NT2/D1 (cell line): ENCODE data around the gene GFM1.

ENCODE experiments used
- DNase-seq: peaks from one replicate; pipeline ENCODE4 v3.0.0-alpha.2; 2011; ENCODE audit warnings: low read depth, low spot score
- H3K27me3 ChIP-seq: 2 replicates; pipeline ENCODE4 v1.6.0; 2011; ENCODE audit warnings: mild to moderate bottlenecking; ENCODE audit not compliant: insufficient read length, insufficient read depth
- H3K36me3 ChIP-seq: 2 replicates; pipeline ENCODE4 v1.6.1; 2011; ENCODE audit warnings: mild to moderate bottlenecking, low read length, mixed read lengths; ENCODE audit not compliant: insufficient read depth, insufficient read length
- H3K4me1 ChIP-seq: 2 replicates; pipeline ENCODE4 v1.5.1; 2011; ENCODE audit not compliant: insufficient read depth, insufficient read length
- H3K4me3 ChIP-seq: 2 replicates; pipeline ENCODE4 v1.5.1; 2011; ENCODE audit warnings: low read depth; ENCODE audit not compliant: insufficient read length
- H3K9ac ChIP-seq: 2 replicates; pipeline ENCODE4 v1.6.0; 2011; ENCODE audit warnings: low read depth; ENCODE audit not compliant: insufficient read length
- H3K9me3 ChIP-seq: 2 replicates; pipeline ENCODE4 v1.5.1; 2011; ENCODE audit warnings: mild to moderate bottlenecking, low read length; ENCODE audit not compliant: insufficient read depth
- SUZ12 ChIP-seq: IDR thresholded peaks from 2 replicates; pipeline ENCODE4 v1.6.1; 2011; ENCODE audit not compliant: insufficient read length, insufficient read depth; ENCODE audit errors: extremely low read depth
- YY1 ChIP-seq: IDR thresholded peaks from 2 replicates; pipeline ENCODE4 v1.6.1; 2011; ENCODE audit not compliant: insufficient read length, insufficient read depth
- ZNF274 ChIP-seq: IDR thresholded peaks from 2 replicates; pipeline ENCODE4 v1.6.1; 2011; ENCODE audit warnings: mild to moderate bottlenecking, low read depth, low read length

Gene GFM1

DNA sequence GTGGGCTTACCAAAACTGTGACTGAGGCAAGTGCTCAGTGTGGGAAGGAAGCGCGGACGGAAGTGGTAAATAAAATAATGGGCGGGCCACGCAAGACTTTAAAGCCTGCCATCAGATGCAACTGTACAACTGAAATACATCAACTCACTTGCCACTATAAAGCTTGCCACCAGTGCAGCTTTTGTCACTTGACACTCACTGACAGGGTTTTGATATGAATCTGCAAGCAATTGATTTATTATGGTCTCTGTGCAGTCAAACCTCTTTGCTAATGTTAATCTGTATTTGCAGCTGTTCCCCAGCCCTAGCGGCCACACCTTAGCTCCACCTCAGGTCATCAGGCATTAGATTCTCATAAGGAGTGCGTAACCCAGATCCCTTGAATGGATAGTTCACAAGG, 2.3 kb upstream of the GFM1 start:
- TF ChIP-seq SUZ12 (no peak), ZNF274 (no peak)
- peaks cover 15% of the 10 kb centered on the region for H3K36me3 ChIP-seq
- no peaks in the 10 kb centered on the region for H3K9me3 ChIP-seq
- H3K4me1 ChIP-seq, result no peaks in the 10 kb centered on the region
- no peak overlapping the region for H3K9ac ChIP-seq
- no peak for DNase-seq
- H3K4me3 ChIP-seq, result no peak overlapping the region
- no peaks in the 10 kb centered on the region for H3K27me3 ChIP-seq

DNA sequence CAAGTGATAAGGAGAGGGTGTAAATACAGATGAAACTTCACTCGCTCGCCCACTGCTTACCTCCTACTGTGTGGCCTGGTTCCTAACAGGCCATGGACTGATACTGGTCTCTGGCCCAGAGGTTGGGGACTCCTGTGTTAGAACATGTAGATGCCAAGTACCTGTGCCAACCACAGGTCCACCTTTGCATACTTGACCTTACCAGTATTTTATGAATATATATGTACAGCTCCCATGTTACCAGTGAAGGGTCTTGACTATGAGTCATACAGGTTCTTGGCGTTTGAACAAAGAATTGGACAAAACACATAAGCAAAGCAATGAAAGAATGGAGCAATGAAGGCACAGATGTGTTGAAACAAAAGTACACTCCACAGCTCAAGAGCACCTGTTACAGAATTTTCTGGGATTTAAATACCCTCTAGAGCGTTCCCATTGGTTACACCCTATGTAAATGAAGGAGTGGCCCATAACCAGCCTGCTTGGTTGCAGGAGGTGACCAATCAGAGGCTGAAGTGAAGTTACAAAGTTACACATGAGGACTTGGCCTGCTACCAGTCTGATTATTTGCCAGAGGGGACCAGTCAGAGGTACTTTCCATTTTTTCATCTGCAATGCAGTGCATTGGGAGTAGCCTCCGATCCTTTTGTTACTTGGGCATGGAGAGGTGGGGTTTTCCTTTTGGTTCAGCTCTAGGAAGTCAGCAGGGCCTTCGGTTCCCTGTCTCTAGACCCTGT, 1.7 kb upstream of the GFM1 start:
- Histone ChIP-seq H3K9ac (no peak overlapping the region), H3K4me1 (no peaks in the 10 kb centered on the region), H3K9me3 (no peaks in the 10 kb centered on the region), H3K27me3 (no peaks in the 10 kb centered on the region), H3K4me3 (no peak overlapping the region), H3K36me3 (peaks cover 21% of the 10 kb centered on the region)
- TF ChIP-seq ZNF274 (no peak), SUZ12 (no peak), YY1 (no peak)
- no peak for DNase-seq

DNA sequence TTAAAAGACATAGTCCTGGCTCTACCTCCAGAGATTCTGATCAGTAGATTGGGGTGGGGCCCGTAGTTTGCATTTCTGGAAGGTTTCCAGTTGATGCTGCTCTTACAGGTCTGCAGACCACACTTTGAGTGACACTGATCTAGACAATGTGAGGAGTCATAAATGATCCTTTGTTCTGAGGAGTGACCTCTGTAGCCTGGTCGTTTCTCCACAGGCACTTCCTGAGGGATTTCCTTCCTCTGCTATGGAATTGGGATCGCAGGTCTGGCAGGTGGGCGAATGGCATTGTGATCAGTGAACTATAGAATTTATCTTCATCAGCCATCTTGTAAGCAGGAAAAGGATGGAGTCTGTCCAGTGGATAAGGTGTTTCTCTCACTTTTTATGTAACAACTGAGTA, 5.5 kb downstream of the GFM1 start:
- Histone ChIP-seq H3K9ac (no peak overlapping the region), H3K4me3 (no peak overlapping the region), H3K4me1 (no peaks in the 10 kb centered on the region), H3K36me3 (peaks cover 79% of the 10 kb centered on the region), H3K9me3 (no peaks in the 10 kb centered on the region), H3K27me3 (no peaks in the 10 kb centered on the region)
- TF ChIP-seq YY1, result no peak
- TF ChIP-seq ZNF274, result no peak
- TF ChIP-seq SUZ12, result no peak
- no peak for DNase-seq

DNA sequence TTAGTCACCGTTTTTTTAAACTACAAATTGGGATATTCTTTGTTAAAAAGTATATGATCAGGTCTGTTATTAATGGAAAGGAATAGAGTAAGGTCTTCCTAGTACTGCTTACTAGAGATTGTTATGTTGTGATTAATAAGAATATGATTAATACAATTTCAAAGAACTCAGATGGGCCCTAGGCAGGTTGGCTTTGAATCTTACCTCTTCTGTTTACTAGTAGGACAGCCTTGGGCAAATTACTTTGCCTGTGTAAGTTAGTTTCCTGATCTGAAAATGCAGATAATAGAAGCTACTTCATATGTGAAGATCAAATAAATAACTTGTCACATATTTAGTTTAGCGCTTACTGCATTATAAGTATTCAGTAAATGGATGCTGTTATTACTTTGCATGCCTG, 6.9 kb downstream of the GFM1 start:
- Histone ChIP-seq H3K9ac (no peak overlapping the region), H3K36me3 (peaks cover 83% of the 10 kb centered on the region)

DNA sequence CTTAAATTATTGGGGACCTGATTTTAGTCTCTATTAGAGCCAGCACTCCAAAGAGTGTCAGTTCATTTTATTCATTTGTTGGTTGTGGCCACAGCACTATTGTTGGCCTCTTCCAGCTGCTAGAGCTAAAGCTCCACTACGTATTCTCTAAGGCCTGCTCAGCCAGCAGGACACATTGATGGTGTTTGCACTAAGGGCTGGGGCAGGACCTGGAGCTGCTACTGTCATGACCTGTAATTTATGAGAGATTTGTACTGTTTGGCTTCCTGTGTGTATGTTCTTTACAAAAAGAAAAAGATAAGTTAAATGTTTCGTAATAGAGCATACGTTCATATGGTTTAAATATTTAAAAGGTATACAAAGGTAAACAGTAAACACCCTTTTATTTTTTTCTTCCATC, 8.1 kb downstream of the GFM1 start:
- no peak overlapping the region for H3K9ac ChIP-seq
- DNase-seq, result no peak
- TF ChIP-seq YY1 (no peak), ZNF274 (no peak), SUZ12 (no peak)
- H3K36me3 ChIP-seq, result peaks cover 83% of the 10 kb centered on the region
- H3K9me3 ChIP-seq, result no peaks in the 10 kb centered on the region
- H3K27me3 ChIP-seq, result no peaks in the 10 kb centered on the region
- H3K4me1 ChIP-seq, result no peaks in the 10 kb centered on the region
- no peak overlapping the region for H3K4me3 ChIP-seq

More for the DNA sequence above, 6.9 kb downstream of the GFM1 start:
- no peak for DNase-seq
- Histone ChIP-seq H3K9me3 (no peaks in the 10 kb centered on the region), H3K4me3 (no peak overlapping the region), H3K27me3 (no peaks in the 10 kb centered on the region), H3K4me1 (no peaks in the 10 kb centered on the region)
- no peak for TF ChIP-seq SUZ12
- no peak for TF ChIP-seq ZNF274
- no peak for TF ChIP-seq YY1

DNA sequence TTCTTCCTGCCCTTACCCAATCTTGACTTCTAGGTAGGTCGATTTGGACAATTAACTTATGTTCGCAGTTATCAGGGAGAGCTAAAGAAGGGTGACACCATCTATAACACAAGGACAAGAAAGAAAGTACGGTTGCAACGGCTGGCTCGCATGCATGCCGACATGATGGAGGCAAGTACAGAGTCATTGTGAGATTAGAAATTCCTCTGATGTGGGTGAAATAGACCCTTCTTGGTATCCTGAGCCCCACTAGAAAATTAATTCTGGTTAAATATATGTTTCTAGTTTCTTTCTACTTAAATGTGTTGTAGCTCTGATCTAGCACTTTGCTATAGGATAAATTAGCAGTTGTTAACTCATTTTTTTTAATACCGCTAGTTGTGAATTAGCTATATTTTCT, 14.6 kb downstream of the GFM1 start:
- no peak overlapping the region for H3K9ac ChIP-seq
- H3K4me3 ChIP-seq, result no peak overlapping the region
- no peaks in the 10 kb centered on the region for H3K27me3 ChIP-seq
- H3K36me3 ChIP-seq, result peaks cover 87% of the 10 kb centered on the region
- no peak for DNase-seq
- no peaks in the 10 kb centered on the region for H3K9me3 ChIP-seq
- H3K4me1 ChIP-seq, result no peaks in the 10 kb centered on the region
- TF ChIP-seq SUZ12 (no peak), YY1 (no peak), ZNF274 (no peak)

DNA sequence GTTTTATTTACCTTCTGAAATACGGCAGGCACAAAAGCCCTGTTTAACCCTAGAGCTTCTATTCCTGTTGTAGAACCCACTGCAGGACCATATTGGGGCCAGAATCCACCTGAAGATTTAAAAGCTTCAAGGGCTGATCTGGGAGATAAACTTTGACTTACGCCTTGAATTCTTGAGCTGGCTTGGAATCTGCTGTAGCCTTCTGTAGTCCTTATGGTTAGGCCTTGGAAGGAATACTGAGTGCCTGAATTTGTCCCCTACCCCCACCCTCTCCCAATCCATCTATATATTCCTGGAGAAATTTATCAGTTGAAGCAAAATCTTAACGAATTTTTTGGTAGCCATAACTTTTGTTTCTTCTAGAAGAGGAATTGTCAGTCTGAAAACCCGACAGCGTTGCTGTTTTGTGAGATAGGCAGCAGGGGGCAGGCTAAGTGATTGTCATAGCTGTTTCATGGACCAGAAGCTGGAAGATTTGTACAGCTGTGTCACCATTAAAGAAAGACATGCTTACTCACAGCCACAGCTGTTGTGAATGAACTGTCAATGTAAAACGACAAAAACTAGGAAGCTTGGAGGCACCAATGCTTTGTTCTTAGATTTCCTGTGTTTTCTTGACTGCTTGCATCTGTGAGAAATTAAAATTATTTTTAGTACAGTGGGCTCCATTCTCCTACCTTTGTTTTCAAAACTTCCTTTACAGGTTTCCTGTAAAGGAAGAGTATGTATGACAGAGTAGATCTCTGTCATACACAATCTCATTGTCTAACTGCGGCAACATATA, 15.3 kb downstream of the GFM1 start:
- no peak for TF ChIP-seq ZNF274
- no peak for TF ChIP-seq YY1
- TF ChIP-seq SUZ12, result no peak
- Histone ChIP-seq H3K36me3 (peaks cover 85% of the 10 kb centered on the region), H3K9ac (no peak overlapping the region), H3K4me1 (no peaks in the 10 kb centered on the region), H3K27me3 (no peaks in the 10 kb centered on the region), H3K9me3 (no peaks in the 10 kb centered on the region), H3K4me3 (no peak overlapping the region)
- no peak for DNase-seq
